SK-N-MC (cell line): ENCODE results near the gene KANSL1.

Source experiments
- DNase-seq: peaks from one replicate; pipeline ENCODE4 v3.0.0-alpha.2; 2011; ENCODE audit warnings: low read depth, low spot score
- H3K27ac ChIP-seq: fragments of 200-600 bp; sonication (generic); 2 replicates; pipeline ENCODE4 v1.5.1; 2016; ENCODE audit warnings: mixed run types
- H3K36me3 ChIP-seq: fragments of 200-600 bp; sonication (generic); 2 replicates; pipeline ENCODE4 v1.6.1; 2017; ENCODE audit warnings: antibody characterized with exemption, low read length, mixed read lengths; ENCODE audit not compliant: insufficient read depth
- H3K4me3 ChIP-seq: fragments of 200-600 bp; sonication (generic); 2 replicates; pipeline ENCODE4 v1.5.1; 2016
- H3K9ac ChIP-seq: fragments of 200-600 bp; sonication (generic); 2 replicates; pipeline ENCODE4 v1.8.0; 2017; ENCODE audit warnings: mixed run types, mixed read lengths; ENCODE audit not compliant: insufficient read length
- H3K9me3 ChIP-seq: fragments of 200-600 bp; sonication (generic); 2 replicates; pipeline ENCODE4 v1.6.1; 2017; ENCODE audit warnings: low read depth, mild to moderate bottlenecking, antibody characterized with exemption, low read length, moderate library complexity, mixed read lengths
- EZH2 ChIP-seq: fragments of 200-600 bp; sonication (generic); IDR thresholded peaks from one replicate; pipeline ENCODE4 v1.6.1; 2017; ENCODE audit warnings: antibody characterized with exemption
- FOXP2 ChIP-seq: optimal IDR thresholded peaks from 2 replicates; pipeline ENCODE3; 2011; ENCODE audit warnings: mild to moderate bottlenecking, moderate library complexity; ENCODE audit not compliant: insufficient read depth; ENCODE audit errors: extremely low read length, control extremely low read depth
- POLR2AphosphoS5 ChIP-seq: IDR thresholded peaks from 2 replicates; pipeline ENCODE4 v1.6.1; 2012; ENCODE audit warnings: mild to moderate bottlenecking, low read depth, low read length, borderline replicate concordance

Gene KANSL1

GRCh38 chr17:46176975-46177374 lies 16.3 kb downstream of the KANSL1 start:
- no peak for TF ChIP-seq FOXP2
- TF ChIP-seq EZH2 = no peak
- TF ChIP-seq POLR2AphosphoS5 = no peak
- Histone ChIP-seq H3K4me3 (no peak overlapping the region), H3K9ac (no peak overlapping the region), H3K36me3 (peaks cover 21% of the 10 kb centered on the region), H3K9me3 (no peaks in the 10 kb centered on the region), H3K27ac (no peak overlapping the region)
- DNase-seq = no peak

- Histone ChIP-seq H3K4me3 (no peak overlapping the region), H3K36me3 (peaks cover 32% of the 10 kb centered on the region), H3K9me3 (no peaks in the 10 kb centered on the region), H3K9ac (no peak overlapping the region), H3K27ac (0 out of 2 replicates have a peak overlapping the region, but pooled peaks have one; percentile 22)
- TF ChIP-seq FOXP2 (no peak), EZH2 (no peak), POLR2AphosphoS5 (no peak)
- DNase-seq = no peak
These were observed 17.3 kb downstream of the KANSL1 start for GRCh38 chr17:46175891-46176290.

- DNase-seq = no peak
- Histone ChIP-seq H3K27ac (0 out of 2 replicates have a peak overlapping the region, but pooled peaks have one; percentile 20), H3K9ac (no peak overlapping the region), H3K36me3 (peaks cover 48% of the 10 kb centered on the region), H3K4me3 (no peak overlapping the region), H3K9me3 (no peaks in the 10 kb centered on the region)
- TF ChIP-seq FOXP2 (no peak), POLR2AphosphoS5 (no peak), EZH2 (no peak)
These were observed 20.1 kb downstream of the KANSL1 start for GRCh38 chr17:46173153-46173552.

GRCh38 chr17:46171939-46172338 lies 21.3 kb downstream of the KANSL1 start:
- TF ChIP-seq EZH2 (no peak), POLR2AphosphoS5 (no peak), FOXP2 (no peak)
- no peak for DNase-seq
- no peak overlapping the region for H3K27ac ChIP-seq
- H3K36me3 ChIP-seq = peaks cover 50% of the 10 kb centered on the region
- no peak overlapping the region for H3K4me3 ChIP-seq
- H3K9ac ChIP-seq = no peak overlapping the region
- H3K9me3 ChIP-seq = no peaks in the 10 kb centered on the region

GRCh38 chr17:46170639-46171429 lies 22.4 kb downstream of the KANSL1 start:
- TF ChIP-seq EZH2 (no peak), POLR2AphosphoS5 (peak; percentile 37; the same call in 1 of the 2 replicates)
- Histone ChIP-seq H3K9ac (no peak overlapping the region), H3K27ac (peak overlapping the region; percentile 56), H3K4me3 (no peak overlapping the region), H3K9me3 (no peaks in the 10 kb centered on the region), H3K36me3 (peaks cover 53% of the 10 kb centered on the region)
- DNase-seq = no peak

- DNase-seq = no peak
- Histone ChIP-seq H3K9me3 (no peaks in the 10 kb centered on the region), H3K4me3 (no peak overlapping the region), H3K9ac (no peak overlapping the region), H3K36me3 (peaks cover 55% of the 10 kb centered on the region), H3K27ac (peak overlapping the region; percentile 56)
- no peak for TF ChIP-seq EZH2
- no peak for TF ChIP-seq POLR2AphosphoS5
- TF ChIP-seq FOXP2 = no peak
These were observed 23.2 kb downstream of the KANSL1 start for GRCh38 chr17:46169913-46170638.

- H3K36me3 ChIP-seq = peaks cover 72% of the 10 kb centered on the region
- H3K9ac ChIP-seq = peak overlapping the region; percentile 15
- H3K9me3 ChIP-seq = no peaks in the 10 kb centered on the region
- H3K4me3 ChIP-seq = peak overlapping the region; percentile 4; the same call in 1 of the 2 replicates
- peak overlapping the region; percentile 51 for H3K27ac ChIP-seq
- TF ChIP-seq EZH2 = no peak
- no peak for DNase-seq
These were observed 25.2 kb downstream of the KANSL1 start for GRCh38 chr17:46167826-46168569.

GRCh38 chr17:46167267-46167666 lies 26.0 kb downstream of the KANSL1 start:
- Histone ChIP-seq H3K9ac (peak overlapping the region; percentile 15), H3K27ac (peak overlapping the region; percentile 51), H3K9me3 (no peaks in the 10 kb centered on the region), H3K4me3 (peak overlapping the region; percentile 4; the same call in 1 of the 2 replicates), H3K36me3 (peaks cover 70% of the 10 kb centered on the region)
- no peak for DNase-seq
- TF ChIP-seq FOXP2 (no peak), EZH2 (no peak), POLR2AphosphoS5 (no peak)
